Thoracic aorta (tissue), 2 donors: Measurements from ENCODE around the gene COP1. TPM values are rescaled to one million over a fixed set of nuclear protein-coding genes. Genes with fewer than 3 reads are reported as not detected.

Experiments
- ATAC-seq: fragments of 150-250 bp; one replicate; pipeline ENCODE4 v1.8.0; 2017; ENCODE audit warnings: low read depth; ENCODE audit not compliant: insufficient number of reproducible peaks, low FRiP score
- DNase-seq: peaks from one replicate; pipeline ENCODE4 v3.0.0-alpha.2; 2020; ENCODE audit warnings: low spot score
- H3K27ac ChIP-seq, 2 donors: fragments of 200-600 bp; sonication (generic); 1 replicate in 1 of 2; 2 replicates in 1 of 2; pipeline ENCODE4 v1.5.1; 2016; ENCODE audit warnings: mild to moderate bottlenecking in 2 of 2, moderate library complexity in 2 of 2
- H3K27me3 ChIP-seq: fragments of 200-600 bp; sonication (generic); replicated peaks from 2 replicates; pipeline ENCODE4 v1.6.0; 2016; ENCODE audit warnings: mild to moderate bottlenecking; ENCODE audit not compliant: insufficient read depth
- H3K36me3 ChIP-seq: fragments of 200-600 bp; sonication (generic); one replicate; pipeline ENCODE4 v1.5.1; 2016
- H3K4me1 ChIP-seq, 2 donors: fragments of 200-600 bp; sonication (generic); 1 replicate in 1 of 2; 2 replicates in 1 of 2; pipeline versions ENCODE4 v1.5.1 to v1.6.0; 2016; ENCODE audit warnings: low read depth in 2 of 2, mild to moderate bottlenecking in 1 of 2; ENCODE audit not compliant: control insufficient read depth in 1 of 2
- H3K4me3 ChIP-seq: fragments of 200-600 bp; sonication (generic); 2 replicates; pipeline ENCODE4 v1.5.1; 2016; ENCODE audit warnings: mild to moderate bottlenecking
- H3K9me3 ChIP-seq: fragments of 200-600 bp; sonication (generic); 2 replicates; pipeline ENCODE4 v1.5.1; 2016
- CTCF ChIP-seq: fragments of 200-600 bp; sonication (generic); IDR thresholded peaks from one replicate; pipeline ENCODE4 v1.5.1; 2019; ENCODE audit warnings: antibody characterized with exemption
- total RNA-seq, 2 donors: library from RNA; depleted of rRNA; stranded (reverse); fragments of >200 nt; gene quantifications; one replicate each; pipeline versions ENCODE4 v1.1.0 to v1.2.3, GENCODE V29; 2016

The COP1 gene
- total RNA-seq, 2 donors from 2014 or later, result 62.2 to 68.6 TPM

GRCh38 chr1:176073524-176074157 lies 133.4 kb downstream of the COP1 start:
- TF ChIP-seq CTCF, result peak; percentile 66
- DNase-seq (peak; percentile 11), ATAC-seq (no peak)
- peaks cover 0 to 9% of the 10 kb centered on the region in 2 donors for H3K4me1 ChIP-seq
- H3K27me3 ChIP-seq, result no peaks in the 10 kb centered on the region
- H3K4me3 ChIP-seq, result no peak overlapping the region
- H3K27ac ChIP-seq, result no peak overlapping the region
- peaks cover 7% of the 10 kb centered on the region for H3K9me3 ChIP-seq
- H3K36me3 ChIP-seq, result no peaks in the 10 kb centered on the region

GRCh38 chr1:176068901-176069300 lies 138.2 kb downstream of the COP1 start:
- DNase-seq (no peak), ATAC-seq (no peak)
- Histone ChIP-seq H3K4me1 (peaks cover 0 to 9% of the 10 kb centered on the region in 2 donors), H3K9me3 (no peaks in the 10 kb centered on the region), H3K4me3 (no peak overlapping the region), H3K36me3 (no peaks in the 10 kb centered on the region), H3K27me3 (no peaks in the 10 kb centered on the region), H3K27ac (no peak overlapping the region)
- no peak for TF ChIP-seq CTCF

- Histone ChIP-seq H3K4me1 (peaks cover 0 to 3% of the 10 kb centered on the region in 2 donors), H3K27me3 (no peaks in the 10 kb centered on the region), H3K36me3 (no peaks in the 10 kb centered on the region), H3K9me3 (no peaks in the 10 kb centered on the region), H3K4me3 (no peak overlapping the region), H3K27ac (no peak overlapping the region)
- DNase-seq (no peak), ATAC-seq (no peak)
- TF ChIP-seq CTCF, result no peak
These were observed 138.8 kb downstream of the COP1 start for GRCh38 chr1:176068256-176068655.

GRCh38 chr1:176066709-176067108 lies 140.4 kb downstream of the COP1 start:
- DNase-seq (no peak), ATAC-seq (no peak)
- no peak overlapping the region for H3K4me3 ChIP-seq
- no peaks in the 10 kb centered on the region for H3K4me1 ChIP-seq
- no peaks in the 10 kb centered on the region for H3K9me3 ChIP-seq
- H3K27ac ChIP-seq, result no peak overlapping the region
- H3K27me3 ChIP-seq, result no peaks in the 10 kb centered on the region
- no peak for TF ChIP-seq CTCF
- no peaks in the 10 kb centered on the region for H3K36me3 ChIP-seq

- TF ChIP-seq CTCF, result no peak
- Histone ChIP-seq H3K9me3 (no peaks in the 10 kb centered on the region), H3K4me3 (no peak overlapping the region), H3K27ac (no peak overlapping the region), H3K4me1 (no peaks in the 10 kb centered on the region), H3K27me3 (no peaks in the 10 kb centered on the region), H3K36me3 (no peaks in the 10 kb centered on the region)
- DNase-seq, result no peak
- ATAC-seq, result no peak
These were observed 148.4 kb downstream of the COP1 start for GRCh38 chr1:176058686-176059085.
